ENCODE measurements around the gene ZMAT5. TPM values are rescaled to one million over a fixed set of nuclear protein-coding genes. Genes with fewer than 3 reads are reported as not detected.

The ZMAT5 gene
- total RNA-seq, 1 experiment from 2014 or later: 16.0 TPM

DNA sequence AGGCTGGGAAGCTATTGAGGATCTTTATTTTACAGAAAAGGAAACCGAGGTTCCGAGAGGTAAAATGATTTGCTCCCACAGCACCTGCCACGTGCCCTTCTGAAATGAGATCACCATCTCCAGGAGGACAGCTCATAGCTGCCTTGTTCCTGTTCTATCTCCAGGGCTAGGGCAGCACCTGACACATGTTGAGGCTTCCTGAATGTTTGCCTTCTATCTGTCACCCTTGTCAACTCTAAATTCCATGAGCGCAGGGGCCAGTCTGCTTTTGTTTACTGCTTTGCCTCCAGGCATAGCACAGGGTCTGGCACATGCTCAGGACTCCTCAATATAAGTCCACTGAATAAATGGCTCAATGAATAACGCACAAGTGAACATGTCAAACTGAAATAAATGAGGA is 47.2 kb upstream of the ZMAT5 start:
- Histone ChIP-seq H3K4me3 (replicated peaks in 1 of 2; ENCODE audit: low read depth in 1 of 2, low read length in 2 of 2) (no peak overlapping the region), H4K20me1 (ENCODE audit: insufficient read depth) (no peaks in the 10 kb centered on the region), H3K9ac (ENCODE audit: low read length) (no peak overlapping the region), H3K9me3 (ENCODE audit: control insufficient read depth in 1 of 2, insufficient read depth in 1 of 2, low read depth in 1 of 2, low read length in 2 of 2) (no peaks in the 10 kb centered on the region), H3K79me2 (ENCODE audit: insufficient read depth, low read length) (no peaks in the 10 kb centered on the region), H3K27ac (ENCODE audit: low read depth, low read length) (no peak overlapping the region), H3K27me3 (ENCODE audit: insufficient read depth, low read length) (no peaks in the 10 kb centered on the region), H2AFZ (ENCODE audit: low read depth, low read length, poor library complexity, severe bottlenecking) (no peak overlapping the region), H3K4me2 (ENCODE audit: low read length) (no peak overlapping the region), H3K9me2 (ENCODE audit: insufficient read depth) (no peaks in the 10 kb centered on the region), H3K4me1 (ENCODE audit: control insufficient read depth in 1 of 2, insufficient read depth in 2 of 2, low read length in 2 of 2) (peaks cover 0 to 9% of the 10 kb centered on the region in 2 experiments; a peak in 1 of 4 replicates), H3K36me3 (ENCODE audit: control insufficient read depth in 1 of 2, insufficient read depth in 2 of 2, low read length in 2 of 2) (peaks cover 29 to 57% of the 10 kb centered on the region in 2 experiments)
- TF ChIP-seq CEBPB (IDR thresholded peaks at IDR 0.05; ENCODE audit: low read depth) (no peak), ZBTB33 (IDR thresholded peaks at IDR 0.05; ENCODE audit: extremely low read depth, insufficient replicate concordance, low read length) (no peak), ATF3 (IDR thresholded peaks at IDR 0.05) (no peak), EGR1 (IDR thresholded peaks at IDR 0.05; ENCODE audit: low read depth) (no peak), ZNF274 (IDR thresholded peaks at IDR 0.05; ENCODE audit: low read depth, low read length) (no peak), ZFX (IDR thresholded peaks at IDR 0.05) (no peak), SP1 (IDR thresholded peaks at IDR 0.05; ENCODE audit: low read depth) (no peak), MAX (IDR thresholded peaks at IDR 0.05) (no peak)
- CTCF ChIA-PET: no interaction called here
- RAD21 ChIA-PET (ENCODE audit: low non-redundant PET in 1 of 2, low total read pairs in 2 of 2, uncharacterized antibody in 2 of 2, unreplicated experiment in 2 of 2): interaction anchor here in 1 of 2 experiments (0.6 kb wide), 1 partner anchor 275 kb away, joined by 3 read pairs; no protein-coding TSS in a partner anchor
- POLR2A ChIA-PET: no interaction called here
- no TSS peak for BruUV-seq (replicated peaks)
- intact Hi-C loops (cut with micrococcal nuclease): no loop called here
- no peak for DNase-seq (ENCODE audit: low read depth, low spot score)
- ATAC-seq: no peak
